Panc1 (cell line): ENCODE measurements around the gene AKAP13.

Experiments
- POLR2AphosphoS5 ChIP-seq: IDR thresholded peaks from 2 replicates; pipeline ENCODE4 v1.6.1; 2012; ENCODE audit warnings: mild to moderate bottlenecking, low read depth, low read length, moderate library complexity
- SIN3A ChIP-seq: IDR thresholded peaks from 2 replicates; pipeline ENCODE4 v1.6.1; 2012; ENCODE audit warnings: low read depth, mild to moderate bottlenecking, low read length, moderate library complexity, borderline replicate concordance; ENCODE audit not compliant: insufficient read depth
- TF ChIP-seq, protein P1 (sequence below): fragments of 450-650 bp; IDR thresholded peaks from 2 replicates; pipeline ENCODE4 v1.5.1; 2017; ENCODE audit warnings: mild to moderate bottlenecking
- TF ChIP-seq, protein P2 (sequence below), 2 experiments: IDR thresholded peaks; 2 replicates each; pipeline ENCODE4 v1.6.1; 2011 to 2012; ENCODE audit warnings: low read depth in 2 of 2, control low read depth in 1 of 2, low read length in 1 of 2, mild to moderate bottlenecking in 1 of 2, moderate library complexity in 1 of 2; ENCODE audit not compliant: insufficient read depth in 1 of 2

- TF ChIP-seq POLR2AphosphoS5, result no peak
- TF ChIP-seq, protein P1, sequence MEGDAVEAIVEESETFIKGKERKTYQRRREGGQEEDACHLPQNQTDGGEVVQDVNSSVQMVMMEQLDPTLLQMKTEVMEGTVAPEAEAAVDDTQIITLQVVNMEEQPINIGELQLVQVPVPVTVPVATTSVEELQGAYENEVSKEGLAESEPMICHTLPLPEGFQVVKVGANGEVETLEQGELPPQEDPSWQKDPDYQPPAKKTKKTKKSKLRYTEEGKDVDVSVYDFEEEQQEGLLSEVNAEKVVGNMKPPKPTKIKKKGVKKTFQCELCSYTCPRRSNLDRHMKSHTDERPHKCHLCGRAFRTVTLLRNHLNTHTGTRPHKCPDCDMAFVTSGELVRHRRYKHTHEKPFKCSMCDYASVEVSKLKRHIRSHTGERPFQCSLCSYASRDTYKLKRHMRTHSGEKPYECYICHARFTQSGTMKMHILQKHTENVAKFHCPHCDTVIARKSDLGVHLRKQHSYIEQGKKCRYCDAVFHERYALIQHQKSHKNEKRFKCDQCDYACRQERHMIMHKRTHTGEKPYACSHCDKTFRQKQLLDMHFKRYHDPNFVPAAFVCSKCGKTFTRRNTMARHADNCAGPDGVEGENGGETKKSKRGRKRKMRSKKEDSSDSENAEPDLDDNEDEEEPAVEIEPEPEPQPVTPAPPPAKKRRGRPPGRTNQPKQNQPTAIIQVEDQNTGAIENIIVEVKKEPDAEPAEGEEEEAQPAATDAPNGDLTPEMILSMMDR, result no peak
- TF ChIP-seq SIN3A, result no peak
- TF ChIP-seq, protein P2, sequence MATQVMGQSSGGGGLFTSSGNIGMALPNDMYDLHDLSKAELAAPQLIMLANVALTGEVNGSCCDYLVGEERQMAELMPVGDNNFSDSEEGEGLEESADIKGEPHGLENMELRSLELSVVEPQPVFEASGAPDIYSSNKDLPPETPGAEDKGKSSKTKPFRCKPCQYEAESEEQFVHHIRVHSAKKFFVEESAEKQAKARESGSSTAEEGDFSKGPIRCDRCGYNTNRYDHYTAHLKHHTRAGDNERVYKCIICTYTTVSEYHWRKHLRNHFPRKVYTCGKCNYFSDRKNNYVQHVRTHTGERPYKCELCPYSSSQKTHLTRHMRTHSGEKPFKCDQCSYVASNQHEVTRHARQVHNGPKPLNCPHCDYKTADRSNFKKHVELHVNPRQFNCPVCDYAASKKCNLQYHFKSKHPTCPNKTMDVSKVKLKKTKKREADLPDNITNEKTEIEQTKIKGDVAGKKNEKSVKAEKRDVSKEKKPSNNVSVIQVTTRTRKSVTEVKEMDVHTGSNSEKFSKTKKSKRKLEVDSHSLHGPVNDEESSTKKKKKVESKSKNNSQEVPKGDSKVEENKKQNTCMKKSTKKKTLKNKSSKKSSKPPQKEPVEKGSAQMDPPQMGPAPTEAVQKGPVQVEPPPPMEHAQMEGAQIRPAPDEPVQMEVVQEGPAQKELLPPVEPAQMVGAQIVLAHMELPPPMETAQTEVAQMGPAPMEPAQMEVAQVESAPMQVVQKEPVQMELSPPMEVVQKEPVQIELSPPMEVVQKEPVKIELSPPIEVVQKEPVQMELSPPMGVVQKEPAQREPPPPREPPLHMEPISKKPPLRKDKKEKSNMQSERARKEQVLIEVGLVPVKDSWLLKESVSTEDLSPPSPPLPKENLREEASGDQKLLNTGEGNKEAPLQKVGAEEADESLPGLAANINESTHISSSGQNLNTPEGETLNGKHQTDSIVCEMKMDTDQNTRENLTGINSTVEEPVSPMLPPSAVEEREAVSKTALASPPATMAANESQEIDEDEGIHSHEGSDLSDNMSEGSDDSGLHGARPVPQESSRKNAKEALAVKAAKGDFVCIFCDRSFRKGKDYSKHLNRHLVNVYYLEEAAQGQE (IDR thresholded peaks at IDR 0.05; ENCODE audit: insufficient read depth in 1 of 2, low read depth in 2 of 2, low read length in 1 of 2), result no peak
Measured at GRCh38 chr15:85759376-85759775, 379.0 kb downstream of the AKAP13 start.
